ENCODE data around the gene EIF3CL.
"Not testable (repeated sequence)": the region's sequence is repeated elsewhere in the genome, so short reads cannot be mapped to it uniquely, and the experiment has no call there.

DNA sequence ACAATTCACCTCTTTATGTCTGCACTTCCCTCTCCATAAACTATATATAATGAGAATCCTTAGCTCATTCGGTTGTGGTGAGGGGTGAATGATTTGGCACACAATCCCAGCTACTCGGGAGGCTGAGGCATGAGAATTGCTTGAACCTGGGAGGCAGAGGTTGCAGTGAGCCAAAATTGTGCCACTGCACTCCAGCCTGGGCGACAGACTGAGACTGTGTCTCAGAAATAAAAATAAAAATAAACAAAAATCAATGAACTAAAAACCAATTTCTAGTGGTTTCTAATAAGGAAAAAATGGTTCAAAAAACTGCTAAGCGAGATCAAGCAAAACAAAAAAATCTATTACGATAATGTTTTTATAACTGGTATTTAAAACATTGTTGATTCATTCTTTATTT, 40.2 kb downstream of the EIF3CL start, which contains the start of gene NPIPB6:
- TF ChIP-seq, protein P1, sequence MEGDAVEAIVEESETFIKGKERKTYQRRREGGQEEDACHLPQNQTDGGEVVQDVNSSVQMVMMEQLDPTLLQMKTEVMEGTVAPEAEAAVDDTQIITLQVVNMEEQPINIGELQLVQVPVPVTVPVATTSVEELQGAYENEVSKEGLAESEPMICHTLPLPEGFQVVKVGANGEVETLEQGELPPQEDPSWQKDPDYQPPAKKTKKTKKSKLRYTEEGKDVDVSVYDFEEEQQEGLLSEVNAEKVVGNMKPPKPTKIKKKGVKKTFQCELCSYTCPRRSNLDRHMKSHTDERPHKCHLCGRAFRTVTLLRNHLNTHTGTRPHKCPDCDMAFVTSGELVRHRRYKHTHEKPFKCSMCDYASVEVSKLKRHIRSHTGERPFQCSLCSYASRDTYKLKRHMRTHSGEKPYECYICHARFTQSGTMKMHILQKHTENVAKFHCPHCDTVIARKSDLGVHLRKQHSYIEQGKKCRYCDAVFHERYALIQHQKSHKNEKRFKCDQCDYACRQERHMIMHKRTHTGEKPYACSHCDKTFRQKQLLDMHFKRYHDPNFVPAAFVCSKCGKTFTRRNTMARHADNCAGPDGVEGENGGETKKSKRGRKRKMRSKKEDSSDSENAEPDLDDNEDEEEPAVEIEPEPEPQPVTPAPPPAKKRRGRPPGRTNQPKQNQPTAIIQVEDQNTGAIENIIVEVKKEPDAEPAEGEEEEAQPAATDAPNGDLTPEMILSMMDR (IDR thresholded peaks at IDR 0.05), result not testable (repeated sequence)
- TF ChIP-seq POLR2A (IDR thresholded peaks at IDR 0.05), result not testable (repeated sequence)
